Omental fat pad (tissue), 4 donors: ENCODE data around the gene ASB2. TPM values are rescaled to one million over a fixed set of nuclear protein-coding genes. Genes with fewer than 3 reads are reported as not detected.

ENCODE experiments used
- ATAC-seq: fragments of 150-250 bp; one replicate; pipeline ENCODE4 v1.9.1; 2016; ENCODE audit warnings: mild to moderate bottlenecking, moderate library complexity; ENCODE audit not compliant: low FRiP score
- DNase-seq: peaks from one replicate; pipeline ENCODE4 v3.0.0-alpha.2; 2019; ENCODE audit warnings: low spot score
- total RNA-seq, 4 donors: library from RNA; depleted of rRNA; stranded (reverse); fragments of >200 nt; gene quantifications; one replicate each; pipeline ENCODE4 v1.1.0, GENCODE V29; 2016
- TF ChIP-seq, protein P1 (sequence below), 3 donors: fragments of 450-650 bp; IDR thresholded peaks; one replicate each; pipeline ENCODE4 v1.5.1; 2016 to 2017; ENCODE audit warnings: antibody characterized with exemption in 3 of 3, mild to moderate bottlenecking in 3 of 3, moderate library complexity in 2 of 3

Gene ASB2
- total RNA-seq, 4 donors from 2014 or later: 0.36 to 2.4 (median 0.56) TPM

DNA sequence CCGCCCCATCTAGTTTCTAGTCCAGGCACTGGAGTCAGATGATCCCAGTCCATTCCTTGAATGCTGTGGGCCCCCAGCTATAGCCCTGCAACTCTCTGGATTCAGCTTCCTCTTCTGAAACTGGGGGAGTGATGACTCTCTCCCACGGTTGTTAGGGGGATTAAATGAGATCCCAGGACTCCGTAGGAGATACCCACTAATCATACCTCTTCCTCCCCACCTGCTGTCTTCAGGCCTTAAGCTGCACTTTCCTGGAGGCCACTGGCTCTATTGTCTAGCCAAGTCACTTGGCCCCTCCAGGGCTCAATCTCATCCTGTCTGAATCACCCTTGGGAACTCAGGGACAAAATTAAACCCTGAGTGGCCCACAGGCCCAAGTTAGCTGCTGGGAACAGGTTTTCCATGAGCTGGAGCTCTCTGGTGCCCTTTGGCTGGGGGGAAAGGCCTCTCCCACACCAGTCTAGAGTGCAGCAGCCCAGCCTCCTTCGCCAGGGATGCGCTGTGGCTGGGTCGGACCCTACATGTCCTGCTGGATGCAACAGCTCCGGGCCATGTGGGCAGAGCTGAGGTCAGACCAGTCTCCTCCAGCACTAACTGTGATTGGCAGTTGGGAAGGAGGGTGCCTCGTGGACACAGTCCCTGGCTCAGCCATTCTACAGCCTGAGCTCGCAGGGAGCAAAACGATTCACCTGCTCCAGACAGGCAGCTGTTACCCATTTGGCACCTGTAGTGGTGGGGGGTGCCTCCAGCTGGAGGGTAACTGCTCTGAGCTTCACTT is 6.0 kb upstream of the ASB2 start:
- TF ChIP-seq, protein P1, sequence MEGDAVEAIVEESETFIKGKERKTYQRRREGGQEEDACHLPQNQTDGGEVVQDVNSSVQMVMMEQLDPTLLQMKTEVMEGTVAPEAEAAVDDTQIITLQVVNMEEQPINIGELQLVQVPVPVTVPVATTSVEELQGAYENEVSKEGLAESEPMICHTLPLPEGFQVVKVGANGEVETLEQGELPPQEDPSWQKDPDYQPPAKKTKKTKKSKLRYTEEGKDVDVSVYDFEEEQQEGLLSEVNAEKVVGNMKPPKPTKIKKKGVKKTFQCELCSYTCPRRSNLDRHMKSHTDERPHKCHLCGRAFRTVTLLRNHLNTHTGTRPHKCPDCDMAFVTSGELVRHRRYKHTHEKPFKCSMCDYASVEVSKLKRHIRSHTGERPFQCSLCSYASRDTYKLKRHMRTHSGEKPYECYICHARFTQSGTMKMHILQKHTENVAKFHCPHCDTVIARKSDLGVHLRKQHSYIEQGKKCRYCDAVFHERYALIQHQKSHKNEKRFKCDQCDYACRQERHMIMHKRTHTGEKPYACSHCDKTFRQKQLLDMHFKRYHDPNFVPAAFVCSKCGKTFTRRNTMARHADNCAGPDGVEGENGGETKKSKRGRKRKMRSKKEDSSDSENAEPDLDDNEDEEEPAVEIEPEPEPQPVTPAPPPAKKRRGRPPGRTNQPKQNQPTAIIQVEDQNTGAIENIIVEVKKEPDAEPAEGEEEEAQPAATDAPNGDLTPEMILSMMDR (IDR thresholded peaks at IDR 0.05): no peak
- DNase-seq (no peak), ATAC-seq (no peak)

DNA sequence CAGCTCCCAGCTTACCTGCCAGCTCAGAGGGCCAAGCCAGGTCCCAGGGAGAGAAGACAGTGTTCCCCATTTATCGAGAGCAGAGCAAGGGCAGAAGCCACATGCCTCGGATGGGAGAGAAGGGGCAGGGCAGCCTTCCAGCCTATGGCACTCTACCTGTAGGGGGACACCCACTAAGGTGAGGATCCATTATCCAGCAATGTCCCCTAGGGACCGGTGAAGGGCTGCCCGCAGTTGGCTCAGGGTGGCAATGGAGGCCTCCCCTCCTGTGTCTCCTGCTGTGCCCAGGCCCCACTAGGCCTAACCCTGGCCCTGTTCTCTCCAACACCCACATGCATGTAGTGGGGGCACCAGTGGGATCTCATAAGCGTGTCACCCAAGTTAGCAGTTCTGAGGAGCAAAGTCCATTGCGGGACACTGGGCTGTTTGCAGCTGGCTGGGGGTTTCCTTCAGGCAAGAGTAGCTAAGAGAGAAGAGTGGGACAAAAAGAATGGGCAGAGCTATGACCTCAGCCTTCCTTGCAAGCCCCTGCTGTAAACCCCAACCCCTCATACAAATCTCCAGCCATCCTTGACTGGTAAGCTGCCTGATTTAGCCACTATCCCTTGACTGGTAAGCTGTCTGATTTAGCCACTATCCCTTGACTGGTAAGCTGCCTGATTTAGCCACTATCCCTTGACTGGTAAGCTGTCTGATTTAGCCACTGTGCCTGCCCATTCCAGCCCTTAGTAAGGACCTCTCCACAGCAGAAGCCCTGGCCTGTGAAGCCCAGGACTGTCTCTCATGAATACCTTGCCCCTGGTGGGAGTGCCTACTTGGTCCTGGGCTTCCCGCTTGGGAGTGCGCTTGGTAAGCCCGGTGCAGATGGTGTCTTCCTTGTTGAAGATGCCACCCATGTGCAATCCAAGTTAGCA is 5.2 kb upstream of the ASB2 start:
- TF ChIP-seq, protein P1 (IDR thresholded peaks at IDR 0.05): no peak
- no peak for ATAC-seq

DNA sequence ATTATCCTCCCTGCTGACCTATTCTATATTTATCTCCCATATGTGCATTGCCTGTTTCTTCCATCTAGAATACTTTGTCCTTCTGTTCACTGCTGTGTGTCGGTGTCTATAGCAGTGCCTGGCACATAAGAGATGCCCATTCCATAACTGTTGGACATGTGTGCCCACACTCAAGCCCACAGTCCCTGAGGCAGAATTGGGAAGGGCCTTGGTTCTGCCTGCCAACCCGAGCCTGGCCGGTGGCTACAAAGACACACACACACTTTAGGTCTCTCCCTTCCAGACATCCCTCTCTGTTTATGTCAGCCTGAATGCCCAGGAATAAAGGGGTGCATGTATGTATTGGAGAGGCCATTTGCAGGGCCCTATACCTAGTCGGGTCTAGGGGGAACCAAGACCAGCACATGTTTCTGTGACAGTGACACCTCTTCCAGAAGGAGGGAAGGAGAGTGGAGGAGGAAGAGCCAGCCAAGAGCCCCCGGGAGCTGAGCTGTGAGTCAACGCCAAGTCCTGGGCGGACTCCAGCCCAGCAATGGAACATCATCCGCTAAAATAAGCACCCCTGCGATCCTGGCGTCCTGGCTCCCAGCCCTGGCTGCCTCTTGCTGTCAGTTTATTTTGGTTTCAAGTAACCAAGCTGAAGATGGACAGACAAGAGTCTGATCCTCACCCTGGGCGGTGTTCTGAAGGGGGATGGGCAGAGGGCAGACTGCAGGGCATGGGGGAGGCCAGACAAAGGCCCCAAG is 4.3 kb upstream of the ASB2 start:
- ATAC-seq (no peak), DNase-seq (no peak)
- TF ChIP-seq, protein P1 (IDR thresholded peaks at IDR 0.05): no peak

More for the DNA sequence above, 5.2 kb upstream of the ASB2 start:
- no peak for DNase-seq

DNA sequence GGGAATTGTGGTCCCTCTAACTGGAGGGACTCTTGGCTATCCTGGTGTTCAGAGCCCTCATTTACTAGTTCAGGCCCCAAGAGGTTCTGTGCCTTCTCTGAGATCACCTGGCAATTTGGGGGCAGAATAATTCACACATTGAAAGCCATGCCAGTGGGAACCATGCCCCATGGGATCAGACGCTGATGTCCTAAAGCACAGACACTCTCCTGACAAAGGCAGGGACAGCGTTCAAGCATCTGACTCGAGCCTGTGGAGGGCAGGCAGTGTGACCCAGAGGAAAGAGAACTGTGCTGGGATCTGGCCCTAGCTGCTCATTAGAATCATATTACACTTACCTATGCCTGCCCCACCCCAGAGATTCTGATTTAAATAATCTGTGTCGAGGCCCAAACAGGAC is 2.4 kb upstream of the ASB2 start:
- DNase-seq: no peak
- TF ChIP-seq, protein P1 (IDR thresholded peaks at IDR 0.05): no peak
- no peak for ATAC-seq

DNA sequence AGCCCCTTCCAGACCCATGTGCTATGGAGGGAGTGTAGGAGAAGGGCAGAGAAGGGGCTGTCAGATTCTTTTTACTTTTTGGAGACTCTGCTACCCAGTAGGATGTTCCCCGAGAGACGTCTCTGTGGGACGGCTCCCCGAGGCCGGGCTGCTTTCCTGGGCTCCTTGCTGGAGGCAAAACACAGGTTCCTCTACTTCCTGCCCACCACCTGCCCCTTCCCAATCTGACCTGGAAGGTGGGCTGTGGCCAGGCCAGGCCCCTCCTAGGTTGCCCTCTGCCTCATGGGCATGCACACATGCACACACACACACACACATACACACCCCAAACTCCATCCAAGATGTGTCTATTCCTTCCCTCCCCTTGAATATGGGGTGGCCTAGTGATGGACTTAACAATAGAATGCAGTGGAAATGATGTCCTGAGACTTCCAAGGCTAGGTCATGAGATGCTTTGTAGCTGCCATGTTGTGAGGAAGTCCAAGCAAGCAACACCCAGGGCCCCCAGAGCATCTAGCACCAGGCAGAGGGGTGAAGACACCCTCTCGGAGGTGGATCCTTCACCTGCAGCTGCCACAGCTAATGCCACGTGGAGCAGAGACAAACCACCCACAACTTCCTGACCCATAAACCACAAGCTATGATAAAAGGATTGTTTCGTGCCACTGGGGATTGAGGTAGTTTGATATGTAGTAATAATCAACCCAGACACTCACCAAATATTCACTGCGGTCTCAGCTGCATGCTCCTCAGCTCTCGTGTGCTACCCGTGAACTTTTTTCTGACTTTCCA is 1.6 kb upstream of the ASB2 start:
- ATAC-seq (no peak), DNase-seq (no peak)
- TF ChIP-seq, protein P1 (IDR thresholded peaks at IDR 0.05): no peak

DNA sequence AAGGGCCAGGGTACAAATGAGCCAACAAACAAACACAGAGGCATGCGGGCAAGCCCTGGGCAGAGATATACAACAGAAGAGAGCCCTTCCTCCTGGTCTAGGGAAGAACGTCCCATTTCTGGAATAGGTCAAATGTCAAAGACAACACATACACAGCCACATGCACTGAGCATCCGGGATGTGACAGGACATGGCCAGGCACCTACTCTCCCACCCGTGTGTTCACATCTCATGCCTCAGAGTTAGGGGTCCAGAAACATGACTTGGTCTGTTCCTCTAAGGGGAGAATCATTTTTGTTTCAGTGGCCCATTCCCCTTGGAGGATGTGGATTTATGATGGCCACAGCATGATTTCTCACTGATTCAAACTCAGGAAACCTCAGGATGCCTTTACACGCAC is 801 bp upstream of the ASB2 start:
- no peak for ATAC-seq
- TF ChIP-seq, protein P1 (IDR thresholded peaks at IDR 0.05): no peak
- DNase-seq: no peak
